Stimulated activated CD4-positive, alpha-beta T cell treated with anti-CD3 and anti-CD28 coated beads, Interleukin-1b, Interleukin-23, amount 100 ng/mL, for 48 hours (primary cell): Measurements from ENCODE around the gene MCTP1.

ENCODE experiments used
- DNase-seq: peaks from one replicate; pipeline ENCODE4 v3.0.0-alpha.2; 2020

The MCTP1 gene

DNA sequence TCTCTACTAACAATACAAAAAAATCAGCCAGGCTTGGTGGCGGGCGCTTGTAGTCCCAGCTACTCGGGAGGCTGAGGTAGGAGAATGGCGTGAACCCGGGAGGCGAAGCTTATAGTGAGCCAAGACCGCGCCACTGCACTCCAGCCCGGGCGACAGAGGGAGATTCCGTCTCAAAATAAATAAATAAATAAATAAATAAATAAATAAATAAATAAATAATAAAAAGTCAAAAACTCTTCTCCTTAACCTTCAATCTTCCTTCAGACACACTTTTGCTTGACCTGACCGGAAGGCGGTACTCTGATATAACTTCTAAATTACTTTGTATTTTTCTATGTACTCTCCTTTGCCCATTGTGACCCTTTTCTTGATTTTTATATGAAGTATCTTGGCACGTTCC is 364.3 kb downstream of the MCTP1 start:
- no peak for DNase-seq

- no peak for DNase-seq
These were observed 368.3 kb downstream of the MCTP1 start for GRCh38 chr5:94916619-94917018.

DNA sequence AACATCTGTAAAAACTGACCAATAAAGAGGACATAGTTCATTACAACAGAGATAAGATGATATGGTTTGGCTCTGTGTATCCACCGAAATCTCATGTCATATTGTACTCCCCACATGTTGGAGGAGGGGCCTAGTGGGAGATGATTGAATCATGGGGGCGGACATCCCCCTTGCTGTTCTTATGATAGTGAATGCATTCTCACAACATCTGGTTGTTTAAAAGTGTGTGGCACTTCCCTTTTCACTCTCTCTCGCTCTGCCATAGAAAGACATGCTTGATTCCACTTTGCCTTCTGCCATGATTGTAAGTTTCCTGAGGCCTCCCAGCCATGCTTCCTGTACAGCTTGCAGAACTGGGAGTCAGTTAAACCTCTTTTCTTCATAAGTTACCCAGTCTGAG is 373.6 kb downstream of the MCTP1 start:
- DNase-seq = no peak

DNA sequence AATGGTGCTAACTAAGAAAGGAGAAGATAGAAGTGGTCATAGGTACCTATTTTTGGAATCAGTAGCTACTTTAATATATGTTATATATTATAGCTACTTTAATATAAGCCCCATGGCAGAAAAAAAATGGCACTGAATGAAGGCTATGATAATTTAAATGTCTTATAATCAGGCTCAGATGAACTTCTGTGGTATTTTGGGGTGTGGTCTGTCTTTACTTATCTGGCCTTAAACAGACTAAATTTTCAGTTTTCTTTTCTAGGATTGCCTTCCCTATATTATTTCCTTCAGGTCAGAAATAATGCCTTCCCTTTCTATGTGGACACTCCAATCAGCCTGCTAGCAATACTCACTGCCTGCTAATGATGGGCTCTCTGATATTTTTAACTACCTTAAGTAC is 374.2 kb downstream of the MCTP1 start:
- no peak for DNase-seq

GRCh38 chr5:94908889-94909480 is 375.9 kb downstream of the MCTP1 start:
- no peak for DNase-seq

DNA sequence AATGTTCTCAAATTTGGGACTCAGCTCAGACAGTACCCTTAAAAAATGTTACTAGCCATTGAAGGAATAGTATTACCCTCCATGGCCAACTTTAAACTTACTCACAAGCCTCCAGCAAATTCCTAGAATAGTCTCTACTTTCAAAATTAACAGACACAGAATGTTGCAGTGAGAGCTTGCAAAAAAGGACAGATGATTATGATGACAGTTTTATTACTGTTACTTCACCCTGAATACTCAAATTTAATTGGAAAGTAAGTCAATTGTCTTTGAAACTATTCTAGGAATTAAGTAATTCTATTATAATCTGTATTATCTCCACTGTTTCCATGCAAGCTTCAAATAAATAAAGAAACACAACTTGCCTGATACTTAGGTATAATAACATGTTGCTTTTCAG is 378.1 kb downstream of the MCTP1 start:
- no peak for DNase-seq

DNA sequence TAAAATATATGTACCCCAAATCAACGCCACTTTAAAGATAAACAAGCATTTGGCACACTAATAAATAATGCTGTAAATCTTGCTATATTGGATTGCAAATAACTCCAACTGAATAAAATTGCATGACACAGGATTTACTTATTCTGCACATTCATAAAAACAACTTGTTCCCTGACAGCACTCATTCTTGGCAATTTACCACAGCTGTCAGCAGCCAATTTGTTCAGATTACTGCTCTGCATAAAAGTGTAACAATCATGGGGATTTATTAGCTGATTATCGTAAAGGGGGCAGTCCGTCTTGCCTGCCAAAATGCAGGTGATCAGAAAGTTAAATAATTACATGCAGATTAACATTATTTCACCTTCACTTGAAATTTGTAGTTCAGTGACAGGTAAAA is 381.2 kb downstream of the MCTP1 start:
- DNase-seq = no peak

- DNase-seq = no peak
These were observed 383.5 kb downstream of the MCTP1 start for GRCh38 chr5:94901191-94901979.

DNA sequence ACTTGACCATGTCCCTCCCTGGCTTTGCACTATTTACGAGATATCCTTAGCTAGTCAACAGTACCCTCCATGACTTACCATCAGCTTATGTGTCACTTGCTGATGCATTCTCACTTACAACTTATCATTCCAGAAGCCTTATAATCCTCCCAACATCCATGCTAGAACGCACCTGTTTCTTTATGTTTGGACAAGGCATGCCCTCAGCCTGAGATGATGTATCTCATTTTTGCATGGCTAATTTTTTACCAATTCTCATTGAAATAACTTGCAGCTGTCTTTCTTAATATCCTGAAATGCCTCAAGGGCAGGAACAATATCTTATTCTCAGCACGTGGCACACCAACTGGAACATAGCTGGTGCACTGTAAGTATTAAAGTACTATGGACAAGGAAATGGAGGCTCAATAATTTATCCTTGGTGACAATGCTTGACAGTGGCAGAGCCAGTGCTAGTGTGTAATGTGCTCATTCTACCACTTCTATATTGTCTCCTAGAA is 384.8 kb downstream of the MCTP1 start:
- DNase-seq = no peak

GRCh38 chr5:94893412-94894135 is 391.3 kb downstream of the MCTP1 start:
- DNase-seq = no peak

GRCh38 chr5:94891972-94892371 is 392.9 kb downstream of the MCTP1 start:
- no peak for DNase-seq

DNA sequence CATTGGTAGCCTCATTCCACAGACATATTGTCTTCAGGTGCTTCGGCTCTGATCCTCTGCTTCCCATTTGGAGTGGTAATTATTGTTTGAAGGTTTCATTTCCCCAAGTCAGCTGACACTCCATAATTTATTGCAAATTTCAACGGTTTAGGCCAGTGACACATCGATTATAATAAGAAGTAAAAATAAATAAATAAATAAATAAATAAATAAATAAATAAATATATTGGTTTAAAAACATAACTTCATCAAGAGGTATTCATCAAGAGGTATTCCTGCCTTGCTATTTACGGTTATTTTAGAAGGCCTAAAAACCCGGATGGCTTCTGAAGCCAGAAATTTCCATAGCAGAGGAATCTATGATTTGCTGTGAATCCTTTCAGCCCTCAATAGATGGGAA is 393.3 kb downstream of the MCTP1 start:
- DNase-seq = no peak

- DNase-seq = no peak
These were observed 394.0 kb downstream of the MCTP1 start for GRCh38 chr5:94890907-94891306.

GRCh38 chr5:94888674-94889073 is 396.2 kb downstream of the MCTP1 start:
- DNase-seq = no peak

GRCh38 chr5:94885931-94886330 is 399.0 kb downstream of the MCTP1 start:
- DNase-seq = no peak

- no peak for DNase-seq
These were observed 400.6 kb downstream of the MCTP1 start for GRCh38 chr5:94884311-94884710.

- DNase-seq = no peak
These were observed 412.4 kb downstream of the MCTP1 start for GRCh38 chr5:94872526-94872925.

- DNase-seq = no peak
These were observed 414.2 kb downstream of the MCTP1 start for GRCh38 chr5:94870511-94871183.

DNA sequence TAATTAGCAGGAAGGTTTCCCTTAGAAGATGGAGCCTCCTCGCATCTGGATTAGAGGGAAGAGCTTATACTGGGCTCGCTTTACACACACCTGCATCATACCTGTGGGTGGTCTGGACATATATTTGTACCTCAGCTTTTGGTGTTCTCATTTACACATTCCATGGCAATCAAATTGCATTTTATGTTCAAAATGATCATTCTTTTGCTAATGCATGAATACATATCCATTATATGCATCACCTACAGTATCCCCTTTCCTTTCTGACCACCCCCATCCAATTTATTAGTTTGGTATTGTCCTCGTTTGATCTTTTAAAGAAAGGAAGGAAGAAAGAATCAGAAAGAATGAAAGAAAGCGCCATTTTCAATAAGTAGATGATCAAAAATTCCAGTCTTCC is 415.0 kb downstream of the MCTP1 start:
- DNase-seq = no peak

DNA sequence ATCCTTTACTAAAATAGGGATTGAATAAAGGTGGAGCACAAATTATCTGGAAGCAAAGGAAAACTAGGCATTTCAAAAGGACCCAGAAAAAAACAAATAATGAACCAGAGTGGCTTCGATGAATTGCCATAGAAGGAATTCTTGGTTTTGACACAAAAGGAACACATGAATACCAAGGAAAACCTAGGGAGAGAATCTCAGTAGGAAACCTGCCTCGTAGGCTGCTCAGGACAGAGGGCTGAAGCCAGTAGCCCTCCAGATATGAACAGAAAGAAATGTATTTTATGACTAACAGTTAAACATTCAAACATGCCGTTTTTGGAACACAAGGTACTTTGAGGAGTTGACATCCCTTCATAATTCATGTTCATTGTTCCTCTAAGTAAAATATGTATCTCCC is 420.9 kb downstream of the MCTP1 start:
- DNase-seq = no peak

GRCh38 chr5:94857111-94857510 is 427.8 kb downstream of the MCTP1 start:
- DNase-seq = no peak

- no peak for DNase-seq
These were observed 428.6 kb downstream of the MCTP1 start for GRCh38 chr5:94856257-94856800.

GRCh38 chr5:94855543-94855942 is 429.4 kb downstream of the MCTP1 start:
- DNase-seq = no peak
